ENCODE data around the gene TSHZ2.

DNA sequence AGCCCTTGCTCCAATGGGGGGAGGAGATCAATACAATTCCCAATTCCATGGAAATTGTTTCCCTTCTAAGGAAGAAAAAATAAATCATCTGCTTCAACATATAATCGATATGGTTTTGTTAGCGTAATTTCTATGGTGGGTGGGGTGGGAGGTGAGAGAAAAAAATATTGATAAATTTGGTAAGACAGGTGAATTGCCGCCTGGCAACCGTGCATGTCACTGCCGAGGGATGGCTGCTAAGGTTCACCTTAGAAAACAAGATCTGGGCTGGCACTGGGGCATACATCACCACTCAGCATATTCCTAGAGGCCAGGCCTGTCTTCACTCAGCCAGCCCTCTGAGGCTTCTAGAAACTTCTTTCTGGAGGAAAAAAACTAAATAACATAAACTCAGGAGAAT, 517.4 kb downstream of the TSHZ2 start:
- no peak for TF ChIP-seq MYC (IDR thresholded peaks at IDR 0.05; ENCODE audit: low read depth, low read length)
- TF ChIP-seq EZH2 (IDR thresholded peaks at IDR 0.05; ENCODE audit: borderline replicate concordance, low read depth, low read length, severe bottlenecking), result no peak
